Gastrocnemius medialis (tissue), 4 donors: ENCODE results near the gene PLPP7.
A peak's percentile ranks its signal among the peaks of the same experiment; 100 is the strongest.

ENCODE experiments used
- POLR2A ChIP-seq, 2 donors: fragments of 450-650 bp; IDR thresholded peaks; one replicate each; pipeline ENCODE4 v1.6.1; 2017; ENCODE audit warnings: antibody characterized with exemption in 2 of 2, mild to moderate bottlenecking in 2 of 2, moderate library complexity in 2 of 2
- TF ChIP-seq, protein P1 (sequence below), 5 experiments: fragments of 450-650 bp in 3 of 5; fragments of 200-600 bp in 2 of 5; sonication (generic) in 2 of 5; IDR thresholded peaks in 4 of 5; conservative IDR thresholded peaks in 1 of 5; 1 replicate in 4 of 5; 2 replicates in 1 of 5; pipeline ENCODE4 v1.5.1; 2016 to 2019; ENCODE audit warnings: antibody characterized with exemption in 5 of 5, mild to moderate bottlenecking in 3 of 5, moderate library complexity in 3 of 5

DNA sequence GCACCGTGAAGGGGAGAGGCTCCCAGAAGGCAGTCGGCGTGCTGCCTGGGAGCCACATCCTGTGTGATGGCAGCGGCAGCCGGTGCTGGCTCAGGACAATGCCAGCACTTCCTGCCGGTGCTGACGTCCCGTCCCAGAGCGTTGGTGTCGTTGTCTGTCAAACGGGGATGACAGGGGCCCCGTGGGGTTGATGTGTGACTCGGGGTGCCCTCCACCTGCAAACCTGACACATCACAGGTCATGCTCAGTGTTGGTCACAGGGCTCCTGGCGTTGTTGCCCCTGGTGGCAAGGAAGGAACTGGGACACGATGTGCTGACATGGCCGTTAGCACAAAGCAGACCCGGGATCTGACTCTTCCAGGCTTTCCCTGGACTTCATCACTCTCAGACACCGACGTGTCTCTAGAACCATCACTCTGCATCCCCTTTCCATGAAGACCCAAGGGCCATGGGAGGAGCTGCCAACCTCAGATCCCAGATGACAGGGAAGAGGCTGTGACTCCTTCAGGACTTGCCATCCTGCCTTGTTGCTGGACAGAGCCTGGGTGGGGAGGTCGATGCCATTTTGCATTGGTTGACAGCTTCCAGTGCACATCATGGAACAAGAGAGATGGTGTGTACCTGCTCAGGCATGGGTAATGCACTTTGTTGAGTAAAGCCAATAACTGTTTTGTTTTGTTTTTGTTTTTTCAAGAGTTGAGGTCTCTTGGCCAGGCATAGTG, 21.5 kb downstream of the PLPP7 start:
- TF ChIP-seq, protein P1, sequence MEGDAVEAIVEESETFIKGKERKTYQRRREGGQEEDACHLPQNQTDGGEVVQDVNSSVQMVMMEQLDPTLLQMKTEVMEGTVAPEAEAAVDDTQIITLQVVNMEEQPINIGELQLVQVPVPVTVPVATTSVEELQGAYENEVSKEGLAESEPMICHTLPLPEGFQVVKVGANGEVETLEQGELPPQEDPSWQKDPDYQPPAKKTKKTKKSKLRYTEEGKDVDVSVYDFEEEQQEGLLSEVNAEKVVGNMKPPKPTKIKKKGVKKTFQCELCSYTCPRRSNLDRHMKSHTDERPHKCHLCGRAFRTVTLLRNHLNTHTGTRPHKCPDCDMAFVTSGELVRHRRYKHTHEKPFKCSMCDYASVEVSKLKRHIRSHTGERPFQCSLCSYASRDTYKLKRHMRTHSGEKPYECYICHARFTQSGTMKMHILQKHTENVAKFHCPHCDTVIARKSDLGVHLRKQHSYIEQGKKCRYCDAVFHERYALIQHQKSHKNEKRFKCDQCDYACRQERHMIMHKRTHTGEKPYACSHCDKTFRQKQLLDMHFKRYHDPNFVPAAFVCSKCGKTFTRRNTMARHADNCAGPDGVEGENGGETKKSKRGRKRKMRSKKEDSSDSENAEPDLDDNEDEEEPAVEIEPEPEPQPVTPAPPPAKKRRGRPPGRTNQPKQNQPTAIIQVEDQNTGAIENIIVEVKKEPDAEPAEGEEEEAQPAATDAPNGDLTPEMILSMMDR (IDR thresholded peaks at IDR 0.05 in 4 of 5, conservative IDR thresholded peaks at IDR 0.05 in 1 of 5) = peak in 2 of 5 experiments; percentile 14 to 17
- peak; percentile 32 to 46 for TF ChIP-seq POLR2A (IDR thresholded peaks at IDR 0.05)
